Measurements from ENCODE around the gene ESRRG. TPM values are rescaled to one million over a fixed set of nuclear protein-coding genes. Genes with fewer than 3 reads are reported as not detected.

ESRRG gene
- total RNA-seq, result not detected

DNA sequence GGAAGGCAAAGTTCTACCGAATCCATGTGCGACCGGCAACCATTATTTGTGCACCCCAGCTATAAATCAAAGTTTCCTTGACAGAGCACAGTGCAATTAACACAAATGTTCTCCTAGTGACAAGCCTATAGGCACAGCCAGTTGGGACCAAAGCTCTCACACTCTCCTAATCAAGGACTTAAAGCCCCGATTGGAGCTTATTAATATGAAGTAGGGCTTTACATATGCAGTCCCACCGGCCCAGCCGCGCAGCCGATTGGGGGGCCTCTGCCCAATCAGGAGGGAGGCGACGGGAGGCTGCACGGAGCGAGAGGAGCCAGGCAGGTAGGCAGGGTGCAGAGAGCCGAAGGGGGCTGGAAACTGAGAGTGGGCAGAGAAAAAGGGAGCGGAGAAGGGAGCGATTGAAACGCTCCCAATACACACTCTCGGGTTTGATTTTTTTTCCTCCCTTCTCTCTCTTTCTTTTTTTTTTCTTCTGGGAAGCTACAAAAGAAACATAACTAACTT, at the start of gene ESRRG:
Gene ESRRG, minus strand, starts transcription at position 156 of the 507 bp plus-strand sequence. Its CDS starts 130 bp downstream, at position 26.
- H3K27me3 ChIP-seq, result no peaks in the 10 kb centered on the region
- peak within 1 kb of the TSS; percentile 43 to 48 for H3K4me3 ChIP-seq
- DNase-seq (ENCODE audit: low spot score in 2 of 2), result no peak
- no peaks in the 10 kb centered on the region for H3K4me1 ChIP-seq
- intact Hi-C loops (cut with DNase I), result no loop called here
- H3K27ac ChIP-seq, result no peak within 1 kb of the TSS
- H3K9me3 ChIP-seq, result no peaks in the 10 kb centered on the region
- TF ChIP-seq CTCF (IDR thresholded peaks at IDR 0.05), result no peak
- no peaks in the 10 kb centered on the region for H3K36me3 ChIP-seq

DNA sequence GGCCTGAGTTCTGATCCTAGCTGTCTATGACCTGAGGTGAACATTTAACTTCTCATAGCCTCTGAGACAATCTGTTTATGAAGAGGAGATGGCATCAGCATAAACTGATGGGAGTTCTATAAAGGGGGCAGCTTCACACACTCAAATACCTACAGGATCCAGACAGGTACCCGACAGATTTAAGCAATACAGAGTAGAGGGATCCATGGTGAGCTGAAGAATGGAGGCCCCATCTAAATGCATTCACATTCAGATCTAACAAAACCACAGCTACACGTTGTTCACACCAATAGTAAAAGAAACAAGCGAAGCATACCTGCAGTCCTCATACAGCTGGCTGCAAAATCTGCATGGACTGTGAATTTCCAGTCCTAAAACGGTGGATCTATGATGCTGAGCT, 48.7 kb upstream of the ESRRG start:
- intact Hi-C loops (cut with DNase I), result no loop called here
- Histone ChIP-seq H3K27ac (no peak overlapping the region), H3K36me3 (no peaks in the 10 kb centered on the region), H3K4me1 (no peaks in the 10 kb centered on the region), H3K9me3 (no peaks in the 10 kb centered on the region), H3K27me3 (no peaks in the 10 kb centered on the region), H3K4me3 (no peak overlapping the region)
- DNase-seq (ENCODE audit: low spot score in 2 of 2), result no peak
- TF ChIP-seq CTCF (IDR thresholded peaks at IDR 0.05), result no peak

DNA sequence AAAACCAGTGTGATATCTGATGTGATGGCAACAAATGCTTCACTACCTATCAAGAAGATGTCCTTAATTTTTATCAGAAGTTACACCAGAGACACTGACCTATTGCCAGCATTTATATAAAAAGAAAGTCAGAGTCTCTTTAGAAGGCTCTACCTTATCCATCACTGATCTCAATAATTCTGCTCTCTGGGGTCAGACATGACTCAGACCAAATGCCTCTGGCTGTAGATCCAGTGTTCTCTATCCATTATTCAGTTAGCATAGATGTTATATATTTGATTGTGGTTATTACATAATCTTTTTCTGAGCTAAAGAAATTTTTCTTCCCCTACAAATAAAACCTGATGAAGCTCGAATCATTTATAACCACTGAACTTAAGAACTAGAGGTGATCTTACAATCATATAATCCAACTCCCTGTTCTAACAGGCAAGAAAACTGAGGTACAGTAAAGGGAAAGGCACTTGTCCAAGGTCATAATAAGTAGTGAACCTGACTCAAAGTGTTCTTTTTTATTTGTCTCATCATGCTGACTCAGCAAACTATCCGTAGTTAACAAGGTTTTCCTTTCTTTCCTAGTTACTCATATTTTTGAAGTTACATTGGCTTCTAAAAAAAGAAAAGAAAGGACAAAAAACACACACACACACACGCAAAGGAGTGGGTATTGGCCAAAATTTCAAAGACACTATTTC, 43.6 kb upstream of the ESRRG start:
- no peak overlapping the region for H3K4me3 ChIP-seq
- H3K9me3 ChIP-seq, result no peaks in the 10 kb centered on the region
- no peak for TF ChIP-seq CTCF (IDR thresholded peaks at IDR 0.05)
- no peaks in the 10 kb centered on the region for H3K27me3 ChIP-seq
- intact Hi-C loops (cut with DNase I), result no loop called here
- no peaks in the 10 kb centered on the region for H3K36me3 ChIP-seq
- H3K4me1 ChIP-seq, result no peaks in the 10 kb centered on the region
- no peak for DNase-seq (ENCODE audit: low spot score in 2 of 2)
- H3K27ac ChIP-seq, result no peak overlapping the region

GRCh38 chr1:216765346-216766300, 42.4 kb upstream of the ESRRG start:
- no peaks in the 10 kb centered on the region for H3K9me3 ChIP-seq
- DNase-seq (ENCODE audit: low spot score in 2 of 2), result no peak
- H3K4me3 ChIP-seq, result no peak overlapping the region
- H3K4me1 ChIP-seq, result no peaks in the 10 kb centered on the region
- no peak for TF ChIP-seq CTCF (IDR thresholded peaks at IDR 0.05)
- no peaks in the 10 kb centered on the region for H3K36me3 ChIP-seq
- no peak overlapping the region for H3K27ac ChIP-seq
- H3K27me3 ChIP-seq, result no peaks in the 10 kb centered on the region
- intact Hi-C loops (cut with DNase I), result no loop called here

DNA sequence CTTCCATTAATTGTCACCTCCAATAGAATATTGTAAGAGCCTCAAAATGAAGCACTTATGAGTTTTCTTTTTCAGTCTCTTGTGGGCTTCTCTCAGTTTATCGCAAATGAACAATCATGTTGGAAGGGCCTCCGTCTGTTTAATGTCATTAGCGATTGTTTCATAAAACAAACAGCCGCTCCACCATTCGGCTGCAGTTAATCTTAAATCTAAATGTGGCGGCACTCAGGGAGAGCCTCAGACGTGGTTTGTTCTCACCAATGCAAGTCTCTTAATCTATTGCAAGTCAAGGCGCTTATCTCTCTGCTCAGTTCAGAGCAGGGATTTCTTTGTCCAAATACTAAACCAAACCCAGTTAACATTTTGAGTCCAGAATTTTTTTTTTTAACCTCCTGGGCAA, 34.9 kb upstream of the ESRRG start:
- Histone ChIP-seq H3K4me1 (no peaks in the 10 kb centered on the region), H3K4me3 (no peak overlapping the region), H3K27me3 (no peaks in the 10 kb centered on the region), H3K36me3 (no peaks in the 10 kb centered on the region), H3K27ac (no peak overlapping the region), H3K9me3 (no peaks in the 10 kb centered on the region)
- intact Hi-C loops (cut with DNase I), result no loop called here
- TF ChIP-seq CTCF (IDR thresholded peaks at IDR 0.05), result no peak
- no peak for DNase-seq (ENCODE audit: low spot score in 2 of 2)
